GM12878 (cell line): Measurements from ENCODE around the gene OR4S1. TPM values are rescaled to one million over a fixed set of nuclear protein-coding genes. Genes with fewer than 3 reads are reported as not detected.
"Not testable (repeated sequence)": the region's sequence is repeated elsewhere in the genome, so short reads cannot be mapped to it uniquely, and the experiment has no call there.

Experiments
- ATAC-seq: fragments of 200-7000 bp; cut with Tn5 transposase; 3 replicates; pipeline ENCODE4 v1.9.1; 2020; ENCODE audit warnings: mild to moderate bottlenecking, moderate library complexity
- BruUV-seq: library from RNA; stranded (reverse); fragments of 400-500 nt; replicated peaks from 2 replicates; lab custom pipeline; 2021; lab: Mats Ljungman, UMichigan
- CTCF ChIA-PET: fragments of 300-600 bp; sonication (Branson Sonifier 250); formaldehyde crosslinking; extraction: SDS; loops from one replicate; lab custom pipeline; 2021; ENCODE audit warnings: inconsistent platforms; lab: Yijun Ruan, JAX
- POLR2A ChIA-PET: fragments of 350-600 bp; formaldehyde crosslinking; extraction: SDS; loops from one replicate; lab custom pipeline; 2021; ENCODE audit warnings: inconsistent platforms; lab: Charles Lee
- RAD21 ChIA-PET: fragments of 300-600 bp; sonication (Branson Sonifier 250); formaldehyde crosslinking; loops from one replicate; lab custom pipeline; 2023; ENCODE audit warnings: antibody characterized with exemption; ENCODE audit not compliant: unreplicated experiment; lab: Charles Lee
- SMC1A ChIA-PET: fragments of 300-600 bp; sonication (Branson Sonifier 250); formaldehyde crosslinking; loops from one replicate; lab custom pipeline; 2023; ENCODE audit not compliant: unreplicated experiment, uncharacterized antibody; lab: Charles Lee
- DNase-seq: peaks from one replicate; pipeline ENCODE4 v3.0.0-alpha.2; 2011; ENCODE audit warnings: low read depth, low spot score
- FAIRE-seq: peaks from 3 replicates; lab custom pipeline; 2011; peaks lifted over from hg19 to GRCh38; lab: Jason Lieb, UNC
- H2AFZ ChIP-seq: 2 replicates; pipeline ENCODE4 v1.6.0; 2011; ENCODE audit warnings: low read depth, low read length, control low read depth; ENCODE audit not compliant: control insufficient read depth
- H3K27ac ChIP-seq: 2 replicates; pipeline ENCODE4 v1.5.1; 2011; ENCODE audit warnings: control low read depth; ENCODE audit not compliant: control insufficient read depth, insufficient read depth
- H3K27me3 ChIP-seq, 2 experiments: replicated peaks in 1 of 2; 2 replicates each; pipeline versions ENCODE4 v1.6.0 to v1.6.1; 2011; ENCODE audit warnings: low read length in 1 of 2; ENCODE audit not compliant: control insufficient read depth in 2 of 2, insufficient read depth in 2 of 2
- H3K36me3 ChIP-seq, 2 experiments: 2 replicates each; pipeline ENCODE4 v1.5.1; 2011; ENCODE audit warnings: low read length in 1 of 2; ENCODE audit not compliant: control insufficient read depth in 2 of 2, insufficient read depth in 2 of 2
- H3K4me1 ChIP-seq: 2 replicates; pipeline ENCODE4 v1.6.1; 2011; ENCODE audit warnings: mild to moderate bottlenecking, low read length, moderate library complexity, mixed read lengths; ENCODE audit not compliant: control insufficient read depth, insufficient read depth
- H3K4me2 ChIP-seq: 2 replicates; pipeline ENCODE4 v1.6.0; 2011; ENCODE audit warnings: control low read depth; ENCODE audit not compliant: control insufficient read depth, insufficient read depth
- H3K4me3 ChIP-seq: fragments of 200-600 bp; sonication (generic); 2 replicates; pipeline ENCODE4 v1.5.1; 2016
- H3K79me2 ChIP-seq: 2 replicates; pipeline ENCODE4 v1.6.0; 2011; ENCODE audit warnings: low read length; ENCODE audit not compliant: control insufficient read depth, insufficient read depth
- H3K9ac ChIP-seq: 2 replicates; pipeline ENCODE4 v1.8.0; 2011; ENCODE audit warnings: low read length, control low read depth, mixed read lengths; ENCODE audit not compliant: control insufficient read depth, insufficient read depth
- H3K9me3 ChIP-seq: replicated peaks from 3 replicates; pipeline ENCODE4 v1.5.1; 2011; ENCODE audit warnings: mild to moderate bottlenecking, low read length; ENCODE audit not compliant: control insufficient read depth, insufficient read depth
- H4K20me1 ChIP-seq: 2 replicates; pipeline ENCODE4 v1.6.0; 2011; ENCODE audit not compliant: control insufficient read depth, insufficient read depth
- CBFB ChIP-seq: IDR thresholded peaks from 2 replicates; pipeline ENCODE4 v1.6.1; 2016; ENCODE audit warnings: antibody characterized with exemption, low read depth
- PML ChIP-seq: IDR thresholded peaks from 2 replicates; pipeline ENCODE4 v1.6.1; 2012; ENCODE audit warnings: low read length, inconsistent platforms
- POU2F2 ChIP-seq: IDR thresholded peaks from 3 replicates; pipeline ENCODE4 v1.6.1; 2011; ENCODE audit warnings: low read depth, mild to moderate bottlenecking, low read length, borderline replicate concordance
- WGBS: methylation state at CpG from one replicate; pipeline ENCODE4 v1.1.6; 2016; ENCODE audit warnings: low lambda C conversion rate; ENCODE audit not compliant: insufficient replicate concordance, insufficient coverage; ENCODE audit errors: missing lambda C conversion rate; 5-methylcytosine and 5-hydroxymethylcytosine counted together
- in situ Hi-C: fragments of 300-500 bp; cut with MboI; formaldehyde crosslinking; loops from 9 replicates; pipeline ENCODE4 v1.14.3; 2018; ENCODE audit warnings: mixed read lengths
- intact Hi-C: fragments of 100-400 bp; cut with micrococcal nuclease; formaldehyde crosslinking; loops from one replicate; pipeline ENCODE4 v1.14.2; 2022; ENCODE audit not compliant: unreplicated experiment
- polyA plus RNA-seq, 11 experiments: library from polyadenylated mRNA; depleted of rRNA in 4 of 11; unstranded in 6 of 11; stranded (reverse) in 5 of 11; fragments of >200 nt; fragmentation: Nextera tagmentation in 4 of 11; fragmentation: Illumina TruSeq in 1 of 11; extraction: Ambion mirVana in 4 of 11; extraction: Trizol in 1 of 11; gene quantifications; 1 replicate in 1 of 11; 2 replicates in 10 of 11; pipeline versions ENCODE4 v1.2.1 to v1.2.3, GENCODE V29; 2011 to 2016; ENCODE audit warnings: inconsistent platforms in 2 of 11, missing spikeins in 2 of 11, low read depth in 1 of 11
- total RNA-seq, 4 experiments: library from RNA; depleted of rRNA in 3 of 4; stranded (reverse); fragments of >200 nt in 3 of 4; fragmentation: Illumina TruSeq in 1 of 4; extraction: Trizol in 1 of 4; gene quantifications; 2 replicates each; pipeline versions ENCODE4 v1.2.1 to v1.2.3, GENCODE V29; 2013 to 2021
- TF ChIP-seq, protein P1 (sequence below): IDR thresholded peaks from 2 replicates; pipeline ENCODE4 v1.6.1; 2011; ENCODE audit warnings: low read depth, low read length, improper control_type of control experiment, borderline replicate concordance

The OR4S1 gene
- total and polyA plus RNA-seq, 10 of the 15 experiments (the other 5 are each of a cell fraction or from before 2014, with no cell fraction given) = not detected

DNA sequence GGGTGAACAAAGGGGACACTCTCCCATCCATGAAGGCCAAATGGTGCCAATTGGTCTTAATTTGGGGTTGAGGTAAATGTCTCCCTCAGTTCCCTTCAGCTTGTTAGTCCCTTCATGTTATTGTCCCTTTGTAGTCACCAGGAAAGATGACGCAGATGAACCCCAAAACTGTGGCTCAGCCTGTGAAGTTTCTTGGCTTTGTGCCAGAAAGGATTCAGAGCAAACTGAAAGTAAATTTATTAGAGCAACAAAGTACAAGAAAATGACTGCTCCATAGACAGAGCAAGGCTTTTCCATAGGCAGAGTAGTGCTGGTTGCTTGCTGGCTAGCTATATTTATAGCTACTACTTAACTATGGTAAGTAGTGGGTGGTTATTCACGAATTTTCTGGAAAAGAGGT, 35.4 kb downstream of the OR4S1 start (continued):
- TF ChIP-seq, protein P1, sequence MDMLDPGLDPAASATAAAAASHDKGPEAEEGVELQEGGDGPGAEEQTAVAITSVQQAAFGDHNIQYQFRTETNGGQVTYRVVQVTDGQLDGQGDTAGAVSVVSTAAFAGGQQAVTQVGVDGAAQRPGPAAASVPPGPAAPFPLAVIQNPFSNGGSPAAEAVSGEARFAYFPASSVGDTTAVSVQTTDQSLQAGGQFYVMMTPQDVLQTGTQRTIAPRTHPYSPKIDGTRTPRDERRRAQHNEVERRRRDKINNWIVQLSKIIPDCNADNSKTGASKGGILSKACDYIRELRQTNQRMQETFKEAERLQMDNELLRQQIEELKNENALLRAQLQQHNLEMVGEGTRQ = no peak
- TF ChIP-seq PML (no peak), POU2F2 (no peak), CBFB (no peak)

DNA sequence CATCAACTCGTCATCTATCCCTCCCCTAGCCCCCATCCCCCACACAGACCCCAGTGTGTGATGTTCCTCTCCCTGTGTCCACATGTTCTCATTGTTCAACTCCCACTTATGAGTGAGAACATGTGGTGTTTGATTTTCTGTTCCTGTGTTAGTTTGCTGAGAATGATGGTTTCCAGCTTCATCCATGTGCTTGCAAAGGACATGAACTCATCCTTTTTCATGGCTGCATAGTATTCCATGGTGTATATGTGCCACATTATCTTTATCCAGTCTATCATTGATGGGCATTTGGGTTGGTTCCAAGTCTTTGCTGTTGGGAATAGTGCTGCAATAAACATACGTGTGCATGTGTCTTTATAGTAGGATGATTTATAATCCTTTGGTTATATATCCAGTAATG, 36.5 kb downstream of the OR4S1 start:
- H3K79me2 ChIP-seq, H3K27me3 ChIP-seq, intact Hi-C loops, BruUV-seq, H3K9ac ChIP-seq, H2AFZ ChIP-seq, H3K36me3 ChIP-seq, ATAC-seq, H3K4me1 ChIP-seq, RAD21 ChIA-PET, SMC1A ChIA-PET, FAIRE-seq, H3K9me3 ChIP-seq, CTCF ChIA-PET, H3K27ac ChIP-seq, in situ Hi-C loops, H3K4me3 ChIP-seq, H3K4me2 ChIP-seq, H4K20me1 ChIP-seq, DNase-seq, POLR2A ChIA-PET: not testable (repeated sequence)
- 5% methylated on average over 2 of the region's 2 CpGs for WGBS

DNA sequence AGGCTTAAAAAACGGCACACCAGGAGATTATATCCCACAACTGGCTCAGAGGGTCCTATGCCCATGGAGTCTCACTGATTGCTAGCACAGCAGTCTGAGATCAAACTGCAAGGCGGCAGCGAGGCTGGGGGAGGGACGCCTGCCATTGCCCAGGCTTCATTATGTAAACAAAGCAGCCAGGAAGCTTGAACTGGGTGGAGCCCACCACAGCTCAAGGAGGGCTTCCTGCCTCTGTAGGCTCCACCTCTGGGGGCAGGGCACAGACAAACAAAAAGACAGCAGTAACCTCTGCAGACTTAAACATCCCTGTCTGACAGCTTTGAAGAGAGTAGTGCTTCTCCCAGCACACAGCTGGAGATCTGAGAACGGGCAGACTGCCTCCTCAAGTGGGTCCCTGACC, 40.3 kb downstream of the OR4S1 start:
- H4K20me1 ChIP-seq, in situ Hi-C loops, H3K4me3 ChIP-seq, SMC1A ChIA-PET, ATAC-seq, H3K4me2 ChIP-seq, CTCF ChIA-PET, H3K79me2 ChIP-seq, DNase-seq, RAD21 ChIA-PET, intact Hi-C loops, H3K4me1 ChIP-seq, H3K27ac ChIP-seq, H2AFZ ChIP-seq, FAIRE-seq, H3K9me3 ChIP-seq, BruUV-seq, POLR2A ChIA-PET, H3K36me3 ChIP-seq, H3K9ac ChIP-seq, H3K27me3 ChIP-seq: not testable (repeated sequence)
- WGBS = 26% methylated on average over 5 of the region's 5 CpGs
